ENCODE results near the gene LGR4. TPM values are rescaled to one million over a fixed set of nuclear protein-coding genes. Genes with fewer than 3 reads are reported as not detected.

The LGR4 gene
- total RNA-seq, 1 donor from 2014 or later = 36.2 TPM

DNA sequence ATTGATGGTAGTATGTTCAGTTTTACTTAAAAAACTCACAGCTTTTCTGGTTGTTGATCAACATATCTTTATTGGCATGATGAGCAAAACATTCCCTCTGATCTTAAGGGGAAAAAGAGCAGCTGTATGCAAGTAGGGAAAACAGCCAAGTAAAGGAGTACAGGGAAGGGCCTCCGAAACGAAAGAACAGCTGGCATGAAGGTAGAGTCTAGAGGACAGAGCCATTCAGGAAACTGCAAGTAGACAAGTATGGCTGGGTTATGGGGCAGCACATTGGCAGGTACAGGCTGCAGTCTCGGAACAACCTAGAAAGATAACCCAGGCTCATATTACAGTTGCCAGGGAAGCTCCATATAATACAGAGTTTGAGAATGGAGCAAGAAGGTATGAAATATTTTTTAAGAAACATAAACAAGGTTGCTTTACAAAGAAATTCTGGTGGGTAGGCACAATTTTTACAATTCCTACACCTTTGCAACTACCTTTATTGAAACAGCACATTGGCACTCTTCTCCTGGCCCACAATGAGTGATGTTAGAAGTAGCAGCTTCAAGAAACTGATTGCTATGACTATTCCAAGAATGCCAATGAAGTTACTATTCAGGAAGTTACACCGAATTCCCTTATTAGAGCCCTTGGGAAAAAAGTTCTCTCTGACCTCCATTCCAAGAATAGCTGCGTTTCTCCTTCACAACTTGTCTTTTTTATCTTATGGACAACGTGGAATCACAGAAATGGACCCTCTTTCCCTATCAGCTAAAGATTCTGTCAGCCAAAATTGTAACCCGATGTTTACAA is 45.2 kb downstream of the LGR4 start:
- no peaks in the 10 kb centered on the region for H3K36me3 Mint-ChIP-seq (ENCODE audit: low read depth)
- peak overlapping the region; percentile 27 for H3K4me3 Mint-ChIP-seq (ENCODE audit: unreplicated experiment)
- H3K27ac Mint-ChIP-seq (ENCODE audit: unreplicated experiment) = peak overlapping the region; percentile 86
- H3K4me1 Mint-ChIP-seq (ENCODE audit: low read depth) = peaks cover 27% of the 10 kb centered on the region
- TF ChIP-seq, protein P1, sequence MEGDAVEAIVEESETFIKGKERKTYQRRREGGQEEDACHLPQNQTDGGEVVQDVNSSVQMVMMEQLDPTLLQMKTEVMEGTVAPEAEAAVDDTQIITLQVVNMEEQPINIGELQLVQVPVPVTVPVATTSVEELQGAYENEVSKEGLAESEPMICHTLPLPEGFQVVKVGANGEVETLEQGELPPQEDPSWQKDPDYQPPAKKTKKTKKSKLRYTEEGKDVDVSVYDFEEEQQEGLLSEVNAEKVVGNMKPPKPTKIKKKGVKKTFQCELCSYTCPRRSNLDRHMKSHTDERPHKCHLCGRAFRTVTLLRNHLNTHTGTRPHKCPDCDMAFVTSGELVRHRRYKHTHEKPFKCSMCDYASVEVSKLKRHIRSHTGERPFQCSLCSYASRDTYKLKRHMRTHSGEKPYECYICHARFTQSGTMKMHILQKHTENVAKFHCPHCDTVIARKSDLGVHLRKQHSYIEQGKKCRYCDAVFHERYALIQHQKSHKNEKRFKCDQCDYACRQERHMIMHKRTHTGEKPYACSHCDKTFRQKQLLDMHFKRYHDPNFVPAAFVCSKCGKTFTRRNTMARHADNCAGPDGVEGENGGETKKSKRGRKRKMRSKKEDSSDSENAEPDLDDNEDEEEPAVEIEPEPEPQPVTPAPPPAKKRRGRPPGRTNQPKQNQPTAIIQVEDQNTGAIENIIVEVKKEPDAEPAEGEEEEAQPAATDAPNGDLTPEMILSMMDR (IDR thresholded peaks at IDR 0.05) = no peak
- no peaks in the 10 kb centered on the region for H3K27me3 Mint-ChIP-seq (ENCODE audit: low read depth)
- H3K9me3 Mint-ChIP-seq (ENCODE audit: low read depth) = no peaks in the 10 kb centered on the region
- no peak for DNase-seq (ENCODE audit: low spot score)

- Mint-ChIP-seq H3K4me3 (ENCODE audit: unreplicated experiment) (no peak overlapping the region), H3K36me3 (ENCODE audit: low read depth) (no peaks in the 10 kb centered on the region), H3K27ac (ENCODE audit: unreplicated experiment) (no peak overlapping the region), H3K27me3 (ENCODE audit: low read depth) (no peaks in the 10 kb centered on the region), H3K4me1 (ENCODE audit: low read depth) (peaks cover 37% of the 10 kb centered on the region), H3K9me3 (ENCODE audit: low read depth) (no peaks in the 10 kb centered on the region)
- TF ChIP-seq, protein P1 (IDR thresholded peaks at IDR 0.05) = no peak
- no peak for DNase-seq (ENCODE audit: low spot score)
These were observed 46.8 kb downstream of the LGR4 start for GRCh38 chr11:27425814-27426213.

DNA sequence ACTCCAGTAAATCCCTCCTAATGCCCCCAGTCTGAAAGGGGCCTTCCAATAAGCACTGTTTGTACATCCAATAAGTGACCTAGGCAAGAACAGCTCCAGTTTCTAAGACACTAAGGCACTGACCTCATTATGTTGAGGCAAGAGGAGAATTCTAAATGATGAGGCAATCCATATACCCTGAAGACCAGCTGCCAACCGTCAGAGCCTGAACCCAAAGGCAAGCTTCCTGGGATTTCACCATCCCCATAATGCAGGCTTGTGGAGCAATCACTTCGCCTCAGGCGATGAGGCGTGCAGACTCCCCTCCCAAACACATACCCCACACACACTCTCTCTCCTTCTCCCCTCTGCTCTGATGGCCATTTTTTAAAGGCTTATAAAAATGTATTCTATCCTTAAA is 49.5 kb downstream of the LGR4 start:
- Mint-ChIP-seq H3K27ac (ENCODE audit: unreplicated experiment) (no peak overlapping the region), H3K27me3 (ENCODE audit: low read depth) (no peaks in the 10 kb centered on the region), H3K4me1 (ENCODE audit: low read depth) (peaks cover 46% of the 10 kb centered on the region), H3K9me3 (ENCODE audit: low read depth) (no peaks in the 10 kb centered on the region), H3K4me3 (ENCODE audit: unreplicated experiment) (no peak overlapping the region), H3K36me3 (ENCODE audit: low read depth) (no peaks in the 10 kb centered on the region)
- no peak for DNase-seq (ENCODE audit: low spot score)
- TF ChIP-seq, protein P1 (IDR thresholded peaks at IDR 0.05) = no peak

DNA sequence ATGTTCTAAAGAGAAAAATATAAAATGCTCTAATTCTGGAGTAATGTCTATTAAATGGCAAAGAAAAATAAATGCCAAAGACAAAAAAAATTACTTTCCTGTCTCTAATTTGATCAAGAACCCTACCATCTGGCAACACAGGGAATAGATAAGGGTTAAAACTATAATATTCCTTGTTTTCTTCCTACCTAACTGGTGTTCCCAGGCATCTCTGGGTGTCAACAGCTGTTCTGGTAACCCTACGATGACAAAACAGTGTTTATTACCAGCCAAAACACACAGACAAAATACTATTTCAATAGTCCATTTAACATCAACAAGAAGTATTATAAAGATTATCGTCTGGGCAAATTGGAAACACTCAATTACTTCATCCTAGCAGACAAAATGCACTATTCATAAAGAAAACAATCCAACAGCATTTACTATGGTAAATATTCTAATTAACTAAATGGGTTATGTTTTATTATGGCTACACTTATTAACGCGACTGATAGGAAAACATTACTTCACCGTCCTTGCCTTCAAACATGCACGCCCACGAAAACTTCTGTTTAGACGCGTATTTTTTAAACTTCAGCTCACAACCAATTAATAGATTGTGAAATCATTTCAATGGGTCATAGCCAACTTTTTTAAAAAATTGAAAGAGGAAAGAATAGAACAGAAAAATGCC is 50.6 kb downstream of the LGR4 start:
- no peaks in the 10 kb centered on the region for H3K27me3 Mint-ChIP-seq (ENCODE audit: low read depth)
- no peaks in the 10 kb centered on the region for H3K9me3 Mint-ChIP-seq (ENCODE audit: low read depth)
- H3K4me3 Mint-ChIP-seq (ENCODE audit: unreplicated experiment) = no peak overlapping the region
- peaks cover 35% of the 10 kb centered on the region for H3K4me1 Mint-ChIP-seq (ENCODE audit: low read depth)
- TF ChIP-seq, protein P1 (IDR thresholded peaks at IDR 0.05) = no peak
- no peaks in the 10 kb centered on the region for H3K36me3 Mint-ChIP-seq (ENCODE audit: low read depth)
- H3K27ac Mint-ChIP-seq (ENCODE audit: unreplicated experiment) = no peak overlapping the region
- no peak for DNase-seq (ENCODE audit: low spot score)

DNA sequence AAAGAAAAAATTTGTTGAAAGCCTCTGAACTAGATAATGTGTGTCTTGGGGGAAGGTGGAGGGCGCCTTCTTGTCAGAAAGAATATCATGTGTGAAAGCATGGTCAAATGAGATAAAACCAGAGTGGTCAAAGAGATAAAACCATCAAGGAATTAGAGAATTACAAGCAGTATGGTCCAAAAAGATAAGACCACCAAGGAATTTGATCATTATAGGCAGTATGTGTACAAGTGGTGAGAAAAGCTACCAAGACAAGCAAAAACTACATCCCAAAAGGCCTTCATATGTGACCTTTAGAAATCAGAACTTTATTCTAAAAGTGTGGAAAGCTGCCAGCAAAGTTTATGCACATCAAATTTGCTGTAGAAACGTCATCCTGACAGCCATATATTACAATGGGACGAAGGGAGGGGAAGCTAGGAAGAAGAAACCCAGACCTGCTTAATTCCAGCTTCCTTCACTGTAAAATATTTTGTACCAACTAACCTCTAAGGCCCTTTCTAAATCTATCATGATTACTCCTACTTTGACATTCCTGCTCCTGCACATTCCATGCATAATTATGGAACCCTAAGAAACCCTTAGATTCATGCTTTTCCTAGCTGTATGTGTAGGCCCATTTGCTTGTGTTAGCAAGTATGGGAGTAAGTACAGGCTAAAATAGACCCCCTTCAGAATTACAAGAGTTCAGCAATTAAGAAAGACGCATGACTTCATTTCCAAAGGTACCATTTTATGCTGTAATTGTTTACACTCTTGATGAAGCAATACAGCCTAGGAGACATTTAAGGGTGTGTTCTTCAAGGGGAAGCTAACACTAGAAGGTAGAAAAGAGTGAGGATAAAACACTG is 51.6 kb downstream of the LGR4 start:
- H3K27ac Mint-ChIP-seq (ENCODE audit: unreplicated experiment) = no peak overlapping the region
- no peaks in the 10 kb centered on the region for H3K9me3 Mint-ChIP-seq (ENCODE audit: low read depth)
- no peak for DNase-seq (ENCODE audit: low spot score)
- no peaks in the 10 kb centered on the region for H3K36me3 Mint-ChIP-seq (ENCODE audit: low read depth)
- no peaks in the 10 kb centered on the region for H3K27me3 Mint-ChIP-seq (ENCODE audit: low read depth)
- H3K4me1 Mint-ChIP-seq (ENCODE audit: low read depth) = peaks cover 29% of the 10 kb centered on the region
- H3K4me3 Mint-ChIP-seq (ENCODE audit: unreplicated experiment) = no peak overlapping the region
- TF ChIP-seq, protein P1 (IDR thresholded peaks at IDR 0.05) = no peak

Data from chondrocyte (in vitro differentiated cells).